Muscle of leg (tissue), 9 donors: ENCODE results near the gene CHCHD6. TPM values are rescaled to one million over a fixed set of nuclear protein-coding genes. Genes with fewer than 3 reads are reported as not detected.

ENCODE experiments used
- polyA plus RNA-seq, 8 donors: library from polyadenylated mRNA; unstranded; fragments of 120-200 nt; gene quantifications; one replicate each; pipeline versions ENCODE4 v1.2.1 to v1.2.3, GENCODE V29; 2013; ENCODE audit warnings: inconsistent platforms in 1 of 8, low replicate concordance in 1 of 8; ENCODE audit not compliant: insufficient read length in 8 of 8, insufficient read depth in 1 of 8
- total RNA-seq: library from RNA; stranded (reverse); fragments of 120-200 nt; gene quantifications from one replicate; pipeline ENCODE4 v1.2.4, GENCODE V29; 2013

CHCHD6 gene
- total and polyA plus RNA-seq, 9 donors = 7.3 to 11.8 (median 8.7) TPM

Other genes starting within 250 kb of the CHCHD6 start
- 18.4 TPM for gene ZXDC, start 228.3 kb upstream of the CHCHD6 start, total RNA-seq
- gene ZXDC, start 228.3 kb upstream of the CHCHD6 start, polyA plus RNA-seq = 10 to 100 TPM; 19.5 to 27.4 (median 22.7) TPM
- 0.04 TPM for gene UROC1, start 186.5 kb upstream of the CHCHD6 start, total RNA-seq
- gene UROC1, start 186.5 kb upstream of the CHCHD6 start, polyA plus RNA-seq = under 1 TPM in 5 of 8 donors, not detected in 3; 0.06 to 0.15 (median 0.10) TPM
- gene CHST13, start 180.1 kb upstream of the CHCHD6 start, total RNA-seq = 0.18 TPM
- 1 to 10 TPM in 1 of 8 donors, under 1 TPM in 6, not detected in 1; 0.10 to 2.4 (median 0.29) TPM for gene CHST13, start 180.1 kb upstream of the CHCHD6 start, polyA plus RNA-seq
- gene C3orf22, start 145.3 kb upstream of the CHCHD6 start, total RNA-seq = 0.04 TPM
- under 1 TPM in 1 of 8 donors, not detected in 7; 0.35 TPM for gene C3orf22, start 145.3 kb upstream of the CHCHD6 start, polyA plus RNA-seq
- gene TXNRD3, start 49.1 kb upstream of the CHCHD6 start, total RNA-seq = 12.9 TPM
- gene TXNRD3, start 49.1 kb upstream of the CHCHD6 start, polyA plus RNA-seq = 10 to 100 TPM in 2 of 8 donors, 1 to 10 TPM in 6; 7.8 to 11.1 (median 9.5) TPM